DND-41 (cell line): Measurements from ENCODE around the gene MBD6.

Experiments used
- ATAC-seq: fragments of 200-7000 bp; cut with Tn5 transposase; 3 replicates; pipeline ENCODE4 v1.9.1; 2021; ENCODE audit warnings: low read depth; ENCODE audit not compliant: insufficient read depth
- DNase-seq: peaks from one replicate; pipeline ENCODE4 v3.0.0-alpha.2; 2020
- H2AFZ ChIP-seq: 2 replicates; pipeline ENCODE4 v1.6.0; 2012; ENCODE audit warnings: low read depth, low read length
- H3K27ac ChIP-seq: 2 replicates; pipeline ENCODE4 v1.5.1; 2012; ENCODE audit warnings: low read length, inconsistent platforms
- H3K27me3 ChIP-seq: fragments of 200-600 bp; sonication (generic); 2 replicates; pipeline ENCODE4 v1.6.0; 2012; ENCODE audit warnings: low read length, mild to moderate bottlenecking, inconsistent platforms; ENCODE audit not compliant: insufficient read depth, poor library complexity
- H3K36me3 ChIP-seq: 2 replicates; pipeline ENCODE4 v1.5.1; 2012; ENCODE audit warnings: low read length, inconsistent platforms; ENCODE audit not compliant: insufficient read depth
- H3K4me1 ChIP-seq: 2 replicates; pipeline ENCODE4 v1.5.1; 2012; ENCODE audit warnings: mild to moderate bottlenecking, low read length; ENCODE audit not compliant: insufficient read depth
- H3K4me2 ChIP-seq: 2 replicates; pipeline ENCODE4 v1.6.0; 2012; ENCODE audit warnings: mild to moderate bottlenecking, moderate library complexity, low read length, inconsistent platforms; ENCODE audit not compliant: insufficient read depth
- H3K4me3 ChIP-seq, 2 experiments: fragments of 200-600 bp in 1 of 2; shearing (Covaris generic) in 1 of 2; 2 replicates each; pipeline ENCODE4 v1.5.1; 2012 to 2016; ENCODE audit warnings: inconsistent platforms in 2 of 2, low read length in 2 of 2, mild to moderate bottlenecking in 2 of 2, low read depth in 1 of 2, moderate library complexity in 1 of 2
- H3K79me2 ChIP-seq: 2 replicates; pipeline ENCODE4 v1.6.0; 2012; ENCODE audit warnings: low read length, inconsistent platforms; ENCODE audit not compliant: insufficient read depth
- H3K9ac ChIP-seq: 2 replicates; pipeline ENCODE4 v1.6.0; 2012; ENCODE audit warnings: low read depth, mild to moderate bottlenecking, inconsistent platforms, low read length, moderate library complexity
- H3K9me3 ChIP-seq: 2 replicates; pipeline ENCODE4 v1.5.1; 2012; ENCODE audit warnings: low read length, moderate library complexity, mild to moderate bottlenecking, inconsistent platforms; ENCODE audit not compliant: insufficient read depth, severe bottlenecking
- H4K20me1 ChIP-seq: 2 replicates; pipeline ENCODE4 v1.6.0; 2012; ENCODE audit warnings: low read length; ENCODE audit not compliant: insufficient read depth
- CTCF ChIP-seq: IDR thresholded peaks from 2 replicates; pipeline ENCODE4 v1.5.1; 2012; ENCODE audit warnings: borderline replicate concordance, low read length, moderate library complexity, mild to moderate bottlenecking; ENCODE audit not compliant: poor library complexity, severe bottlenecking; ENCODE audit errors: extremely low read depth
- EZH2 ChIP-seq: IDR thresholded peaks from 3 replicates; pipeline ENCODE4 v1.6.1; 2012; ENCODE audit warnings: borderline replicate concordance, low read depth, mild to moderate bottlenecking, moderate library complexity, low read length, inconsistent platforms; ENCODE audit not compliant: severe bottlenecking

The MBD6 gene

GRCh38 chr12:57481671-57482070 is 41.0 kb upstream of the MBD6 start:
- TF ChIP-seq CTCF (no peak), EZH2 (no peak)
- Histone ChIP-seq H3K4me3 (no peak overlapping the region), H3K4me1 (peaks cover 20% of the 10 kb centered on the region), H3K79me2 (peaks cover 4% of the 10 kb centered on the region), H3K9ac (no peak overlapping the region), H3K4me2 (no peak overlapping the region), H2AFZ (no peak overlapping the region), H3K27ac (no peak overlapping the region), H3K36me3 (no peaks in the 10 kb centered on the region), H3K9me3 (no peaks in the 10 kb centered on the region), H3K27me3 (no peaks in the 10 kb centered on the region), H4K20me1 (no peaks in the 10 kb centered on the region)
- DNase-seq (no peak), ATAC-seq (no peak)

- H3K4me2 ChIP-seq = no peak overlapping the region
- H3K9ac ChIP-seq = no peak overlapping the region
- DNase-seq (no peak), ATAC-seq (no peak)
- H3K9me3 ChIP-seq = no peaks in the 10 kb centered on the region
- no peak overlapping the region for H2AFZ ChIP-seq
- TF ChIP-seq CTCF = no peak
- TF ChIP-seq EZH2 = no peak
- peaks cover 7% of the 10 kb centered on the region for H3K79me2 ChIP-seq
- no peaks in the 10 kb centered on the region; the same call in 1 of the 2 replicates for H3K36me3 ChIP-seq
- no peak overlapping the region for H3K4me3 ChIP-seq
- peaks cover 11% of the 10 kb centered on the region for H3K4me1 ChIP-seq
- no peak overlapping the region for H3K27ac ChIP-seq
- H3K27me3 ChIP-seq = no peaks in the 10 kb centered on the region
- H4K20me1 ChIP-seq = no peaks in the 10 kb centered on the region
Observed at GRCh38 chr12:57483466-57483865, 39.2 kb upstream of the MBD6 start.

GRCh38 chr12:57485695-57486094 is 36.9 kb upstream of the MBD6 start:
- Histone ChIP-seq H3K4me1 (peaks cover 28% of the 10 kb centered on the region), H3K27ac (no peak overlapping the region), H3K36me3 (peaks cover 22% of the 10 kb centered on the region), H3K9me3 (no peaks in the 10 kb centered on the region), H4K20me1 (peaks cover 20% of the 10 kb centered on the region), H2AFZ (0 out of 2 replicates have a peak overlapping the region, but pooled peaks have one; percentile 6), H3K9ac (no peak overlapping the region), H3K4me3 (no peak overlapping the region), H3K27me3 (no peaks in the 10 kb centered on the region), H3K4me2 (no peak overlapping the region), H3K79me2 (peaks cover 29% of the 10 kb centered on the region)
- TF ChIP-seq EZH2 = no peak
- TF ChIP-seq CTCF = no peak
- DNase-seq (no peak), ATAC-seq (no peak)

- ATAC-seq (no peak; the same call in 2 of the 3 replicates), DNase-seq (no peak)
- peaks cover 36% of the 10 kb centered on the region for H3K36me3 ChIP-seq
- H3K27me3 ChIP-seq = no peaks in the 10 kb centered on the region
- no peaks in the 10 kb centered on the region for H3K9me3 ChIP-seq
- peak overlapping the region in 1 of 2 experiments; percentile 83; a peak in 2 of 4 replicates for H3K4me3 ChIP-seq
- no peak for TF ChIP-seq CTCF
- no peak for TF ChIP-seq EZH2
- H3K9ac ChIP-seq = peak overlapping the region; percentile 80
- peak overlapping the region; percentile 70 for H3K27ac ChIP-seq
- H3K4me1 ChIP-seq = peaks cover 28% of the 10 kb centered on the region
- peak overlapping the region; percentile 67 for H2AFZ ChIP-seq
- H3K4me2 ChIP-seq = peak overlapping the region; percentile 92
- H3K79me2 ChIP-seq = peaks cover 39% of the 10 kb centered on the region
- peaks cover 25% of the 10 kb centered on the region for H4K20me1 ChIP-seq
Observed at GRCh38 chr12:57487055-57487596, 35.5 kb upstream of the MBD6 start.
